T-helper 2 cell (primary cell): Measurements from ENCODE around the gene AHNAK2.

ENCODE experiments used
- DNase-seq, 5 experiments: peaks; one replicate each; pipeline versions ENCODE4 v3.0.0 to v3.0.0-alpha.2; 2012 to 2022

AHNAK2 gene

GRCh38 chr14:105011312-105011990 is 33.3 kb upstream of the AHNAK2 start:
- no peak for DNase-seq

DNA sequence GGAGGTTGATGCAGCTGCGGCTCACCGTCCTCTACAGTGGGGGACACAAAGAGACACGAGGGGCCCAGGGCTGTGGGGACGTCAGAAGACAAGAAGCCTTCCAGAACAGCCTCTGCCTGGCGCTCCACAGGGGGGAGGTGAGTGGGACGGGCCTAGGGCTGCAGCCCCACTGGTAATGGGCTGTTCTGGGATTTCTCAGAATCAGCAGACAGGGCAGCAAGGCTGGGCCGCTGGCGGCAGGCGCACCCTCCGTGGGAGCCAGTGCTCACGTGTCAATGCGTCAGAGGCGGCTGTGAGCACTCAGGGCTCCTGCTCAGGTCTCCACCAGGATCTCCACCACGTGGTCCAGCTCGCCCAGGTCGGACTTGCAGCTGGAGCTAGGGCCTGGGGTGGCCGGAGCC is 32.7 kb upstream of the AHNAK2 start:
- DNase-seq = no peak

DNA sequence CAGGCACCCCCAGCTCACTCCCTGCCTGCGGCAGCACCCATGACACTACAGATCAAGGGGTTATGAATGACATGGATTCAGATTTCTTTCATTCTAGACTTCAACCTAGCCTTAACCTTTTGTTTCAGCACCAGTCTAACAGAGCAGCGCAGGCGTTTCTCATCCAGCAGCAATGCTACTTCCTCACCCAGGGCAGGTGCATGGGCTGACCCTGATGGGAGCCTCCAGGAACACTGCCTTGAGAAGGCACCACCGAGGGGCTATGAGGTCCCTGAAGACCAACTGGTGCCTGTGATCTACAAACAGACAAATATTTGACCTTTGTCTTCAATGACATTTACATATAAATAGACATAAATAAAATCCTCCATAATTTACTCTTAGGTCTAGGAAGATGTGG is 31.9 kb upstream of the AHNAK2 start:
- no peak for DNase-seq

DNA sequence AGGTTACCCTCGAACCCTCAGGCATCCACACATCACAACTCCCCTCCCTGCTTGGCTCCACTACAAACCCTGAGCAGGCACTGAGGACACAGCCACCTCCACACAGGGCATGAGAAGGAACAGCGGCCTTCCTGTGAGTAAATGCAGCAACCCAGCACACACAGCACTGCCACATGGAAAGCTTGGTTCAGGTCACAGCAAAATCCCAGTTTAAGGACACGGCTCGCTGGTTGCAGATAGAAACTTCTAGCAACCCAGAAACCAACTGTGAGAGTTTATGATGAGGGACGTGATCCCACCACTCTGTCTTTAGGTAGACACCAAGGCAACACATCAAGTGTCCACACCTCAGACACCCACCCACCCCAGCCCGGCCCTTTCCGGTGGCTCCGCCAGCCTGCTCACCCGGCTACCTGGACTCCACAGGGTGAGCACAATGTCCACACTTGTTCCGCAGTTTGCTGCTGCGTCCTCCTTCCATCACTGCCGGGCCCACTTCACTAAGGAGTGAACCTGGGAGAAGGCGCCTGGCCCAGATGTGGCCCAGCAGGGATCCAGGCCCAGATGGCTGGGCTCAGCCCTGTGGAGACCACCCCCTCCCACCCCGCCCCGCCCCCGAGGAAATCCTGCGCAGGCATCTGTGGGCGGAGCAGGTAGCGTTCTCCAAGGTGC is 29.6 kb upstream of the AHNAK2 start:
- DNase-seq = no peak

DNA sequence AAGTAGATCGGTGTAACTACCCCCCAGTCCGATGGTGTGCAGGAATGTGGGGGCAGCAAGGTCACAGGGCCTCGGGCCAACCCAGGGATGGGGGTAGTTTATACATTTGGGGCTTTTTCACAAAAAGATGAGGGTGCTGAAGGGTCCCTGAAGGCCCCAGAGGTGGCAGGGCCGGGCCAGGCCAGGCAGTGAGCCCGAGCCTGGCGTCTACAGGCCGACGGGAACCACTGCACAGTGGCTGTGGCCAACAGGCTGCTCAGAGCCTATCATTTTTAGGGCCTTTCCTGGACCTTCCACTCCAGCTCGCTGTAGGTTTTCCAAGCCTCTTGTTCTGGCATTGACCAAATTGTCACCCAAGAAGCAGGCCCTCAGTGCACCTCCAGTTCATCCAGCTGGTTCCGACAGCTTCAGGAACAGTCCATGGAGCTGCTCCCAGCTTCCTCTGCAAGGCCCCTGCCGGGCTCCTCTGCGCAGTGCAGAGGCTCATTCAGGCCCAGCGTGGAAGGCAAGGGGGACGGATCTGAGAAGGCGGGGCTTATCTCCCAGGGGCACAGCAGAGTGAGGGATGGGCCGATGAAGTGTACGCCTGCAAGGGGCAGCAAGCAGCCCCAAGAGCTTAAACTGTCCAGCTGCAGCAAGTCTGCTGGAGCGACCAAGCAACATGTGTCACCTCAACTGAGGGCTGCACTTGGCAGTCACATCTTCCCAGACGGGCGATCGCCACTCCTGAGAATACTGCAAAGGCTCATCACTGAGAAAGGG is 28.8 kb upstream of the AHNAK2 start:
- DNase-seq = no peak

DNA sequence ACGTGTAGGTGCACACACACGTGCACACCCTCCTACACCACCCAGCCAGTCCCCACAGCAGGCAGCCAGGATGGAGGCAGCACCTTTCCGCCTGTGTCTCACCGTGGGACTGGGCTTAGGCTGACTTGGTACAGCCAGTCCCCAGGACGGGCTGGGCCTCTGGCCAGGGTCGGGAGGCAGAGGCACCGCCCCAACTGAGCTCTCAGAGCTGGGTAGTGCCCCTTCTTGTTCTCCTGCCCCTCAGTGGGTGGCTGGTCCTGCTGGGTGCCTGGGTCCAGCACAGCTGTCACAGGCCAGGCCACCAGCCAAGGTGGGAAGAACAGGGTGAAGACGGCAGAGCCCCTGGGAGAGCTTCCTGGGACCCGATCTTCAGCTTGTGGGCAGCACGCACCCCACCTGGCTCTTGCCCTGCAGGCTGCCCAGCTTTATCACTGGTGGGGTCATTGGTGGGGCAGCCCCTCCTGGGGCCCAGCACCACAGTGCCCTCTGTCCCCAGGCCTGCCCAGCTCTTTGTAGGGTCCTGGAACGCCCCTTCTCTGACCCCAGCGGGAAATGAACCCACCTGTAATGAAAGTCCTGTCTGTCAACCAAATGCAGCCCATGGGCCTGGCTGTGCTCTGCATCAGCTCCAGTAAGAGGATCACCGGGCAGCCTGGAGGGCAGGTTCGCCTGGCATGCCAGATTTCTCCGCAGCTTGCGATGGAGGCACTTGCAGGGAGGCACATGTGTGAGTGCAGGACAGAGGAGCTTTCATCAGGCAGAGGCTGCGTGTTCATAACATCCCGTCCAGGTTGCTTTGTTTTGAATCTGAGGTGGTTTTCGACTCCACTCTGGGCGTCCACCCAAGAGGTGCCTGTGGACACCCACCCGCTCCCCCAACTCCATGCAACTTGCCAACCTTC is 28.0 kb upstream of the AHNAK2 start:
- DNase-seq = no peak

GRCh38 chr14:105005329-105005928 is 27.3 kb upstream of the AHNAK2 start:
- DNase-seq = no peak

- no peak for DNase-seq
Observed at GRCh38 chr14:104999361-104999760, 21.2 kb upstream of the AHNAK2 start.

DNA sequence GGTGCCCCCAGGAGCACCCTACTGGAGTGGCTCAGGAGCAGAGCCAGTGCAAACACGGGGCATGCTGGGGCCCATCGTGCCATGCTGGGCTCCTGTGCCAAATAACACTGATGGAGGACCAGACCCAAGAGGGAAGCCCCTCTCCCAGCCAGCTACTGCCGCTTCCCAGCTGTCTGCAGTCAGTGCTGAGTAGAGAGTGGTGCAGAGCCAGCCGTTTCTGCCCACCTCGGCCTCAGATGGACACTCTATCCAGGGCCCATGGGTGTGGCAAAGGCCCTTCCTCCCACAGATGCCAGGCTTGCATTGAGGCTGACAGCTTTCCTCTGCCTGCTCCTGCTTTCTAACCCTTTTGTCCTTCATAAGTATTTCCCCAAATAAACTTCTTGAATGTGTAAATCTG is 20.6 kb upstream of the AHNAK2 start:
- no peak for DNase-seq

GRCh38 chr14:104996483-104996882 is 18.3 kb upstream of the AHNAK2 start:
- DNase-seq = no peak

DNA sequence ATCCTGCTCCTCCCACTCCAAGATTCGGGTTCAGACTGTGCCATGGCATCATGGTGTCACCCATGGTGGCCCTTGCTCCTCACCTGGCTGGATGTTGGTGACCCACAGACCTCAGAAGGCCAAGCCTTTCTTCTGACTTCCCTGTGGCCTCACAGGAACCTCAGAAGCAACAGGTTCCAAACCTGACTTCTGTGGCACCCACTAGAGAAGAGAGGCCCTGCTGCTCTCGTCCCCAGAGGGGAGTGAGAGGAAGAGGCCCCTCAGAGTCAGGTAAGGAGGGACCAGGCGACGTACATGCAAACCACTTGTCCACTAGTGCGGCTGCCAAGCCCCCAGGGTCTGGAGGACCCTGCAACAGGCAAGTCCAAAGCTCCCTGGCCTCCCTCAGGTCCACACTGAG is 17.9 kb upstream of the AHNAK2 start:
- DNase-seq = no peak

- no peak for DNase-seq
Observed at GRCh38 chr14:104994978-104995377, 16.8 kb upstream of the AHNAK2 start.

- DNase-seq = no peak
Observed at GRCh38 chr14:104993808-104994591, 15.8 kb upstream of the AHNAK2 start.

GRCh38 chr14:104993306-104993705 is 15.1 kb upstream of the AHNAK2 start:
- DNase-seq = no peak

- DNase-seq = no peak
Observed at GRCh38 chr14:104992501-104992900, 14.3 kb upstream of the AHNAK2 start.

DNA sequence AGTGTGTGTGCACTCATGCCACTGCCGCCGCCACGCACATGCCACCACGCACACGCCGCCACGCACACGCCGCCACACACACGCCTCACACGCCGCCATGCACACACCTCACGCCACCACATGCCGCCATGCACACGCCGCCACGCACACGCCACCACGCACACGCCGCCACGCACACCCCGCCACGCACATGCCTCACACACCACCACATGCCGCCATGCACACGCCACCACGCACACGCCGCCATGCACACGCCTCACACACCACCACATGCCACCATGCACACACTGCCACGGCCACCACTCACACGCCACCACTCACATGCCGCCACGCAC is 13.7 kb upstream of the AHNAK2 start:
- DNase-seq = peak in 1 of 5 experiments; percentile 13

GRCh38 chr14:104989951-104990303 is 11.8 kb upstream of the AHNAK2 start:
- no peak for DNase-seq

GRCh38 chr14:104989236-104989950 is 11.2 kb upstream of the AHNAK2 start:
- DNase-seq = no peak

DNA sequence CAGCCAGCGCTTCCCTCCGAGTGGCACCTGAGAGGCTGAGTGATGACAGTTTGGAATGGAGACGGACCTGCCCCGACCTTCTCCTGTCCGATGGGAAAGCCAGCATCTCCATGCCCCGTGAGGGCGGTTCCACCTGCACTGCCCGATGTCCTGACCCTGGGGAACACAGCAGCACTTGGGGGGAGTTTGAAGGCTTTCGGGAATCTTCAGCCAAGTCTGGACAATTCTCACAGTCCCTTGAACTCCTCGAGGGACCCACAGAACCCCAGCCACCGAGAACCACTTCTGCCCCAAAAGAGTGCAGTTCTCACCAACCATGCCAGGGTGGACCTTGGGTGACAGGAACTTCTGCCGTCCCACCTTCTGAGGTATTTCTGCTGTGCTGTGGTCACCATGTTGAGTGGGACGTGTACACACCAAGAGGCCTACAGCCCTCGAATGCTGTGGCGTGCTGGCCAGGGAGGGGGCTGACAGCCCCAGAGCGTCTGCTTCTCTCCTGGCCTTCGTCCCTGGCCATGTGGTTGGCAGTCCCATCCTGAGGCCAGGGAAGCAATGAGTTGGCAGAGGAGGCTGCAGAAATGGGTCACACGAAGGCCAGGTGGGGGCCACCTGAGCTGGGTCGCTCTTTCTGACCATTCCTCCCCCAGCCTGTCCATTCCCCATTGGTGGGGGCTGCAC is 8.5 kb upstream of the AHNAK2 start:
- DNase-seq = no peak

DNA sequence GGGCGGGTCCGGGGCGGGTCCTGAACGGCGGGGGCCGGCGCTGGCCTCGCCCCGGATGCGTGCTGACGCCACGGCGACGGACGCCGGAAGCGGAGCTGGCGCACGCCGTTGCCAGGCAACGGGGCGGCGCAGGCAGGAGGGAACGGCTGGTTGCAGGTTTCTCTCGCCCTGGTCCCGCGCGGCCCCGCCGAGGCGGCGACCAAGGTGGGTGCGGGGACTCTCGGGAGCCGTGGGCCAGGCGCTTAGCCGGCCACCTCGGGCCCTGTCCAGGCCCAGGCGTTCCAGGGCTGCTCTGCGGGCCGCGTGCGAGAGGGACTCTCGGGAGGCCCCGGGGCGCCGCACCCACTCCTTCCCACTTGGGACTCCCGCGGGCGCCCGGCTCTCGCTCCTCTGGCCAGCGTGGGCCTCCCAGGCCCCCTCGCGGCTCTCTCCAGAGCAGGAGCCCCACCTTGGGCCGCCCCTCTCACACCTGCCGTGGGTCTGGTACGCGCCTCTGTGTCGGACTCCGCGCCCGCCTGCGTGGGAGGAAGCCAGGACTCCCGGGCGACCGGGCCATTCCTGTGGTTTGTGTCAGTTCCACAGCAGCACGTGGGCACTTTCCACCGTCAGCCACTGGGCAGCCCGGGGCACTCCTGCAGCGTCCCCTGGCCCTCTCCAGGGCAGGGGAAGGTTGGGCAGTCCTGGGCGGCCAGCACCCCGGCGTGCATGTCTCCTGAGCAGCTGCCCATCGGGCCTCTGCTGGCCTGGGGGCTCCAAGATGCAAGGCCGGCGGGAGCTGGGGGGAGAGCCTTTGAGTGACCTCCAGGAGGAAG is 7.7 kb upstream of the AHNAK2 start, which contains the start of gene CLBA1:
Gene CLBA1 (plus strand): TSS at position 114 of the 812 bp plus-strand sequence. CDS start 644 bp downstream, at position 758.
- DNase-seq = peak; percentile 74 to 95 (median 85)
